ENCODE data around the gene CEACAM16.
"Not testable (repeated sequence)": the region's sequence is repeated elsewhere in the genome, so short reads cannot be mapped to it uniquely, and the experiment has no call there.

CEACAM16 gene

GRCh38 chr19:44666852-44667556 lies 31.9 kb upstream of the CEACAM16 start:
- Mint-ChIP-seq H3K36me3 (ENCODE audit: low read depth) (no peaks in the 10 kb centered on the region), H3K4me3 (no peak overlapping the region), H3K27me3 (ENCODE audit: low read depth) (no peaks in the 10 kb centered on the region), H3K27ac (no peak overlapping the region), H3K9me3 (no peaks in the 10 kb centered on the region), H3K4me1 (ENCODE audit: low read depth) (no peaks in the 10 kb centered on the region)
- no peak for DNase-seq (ENCODE audit: low spot score)

GRCh38 chr19:44668985-44669764 lies 29.8 kb upstream of the CEACAM16 start:
- Mint-ChIP-seq H3K9me3 (no peaks in the 10 kb centered on the region), H3K27ac (no peak overlapping the region), H3K4me1 (ENCODE audit: low read depth) (no peaks in the 10 kb centered on the region), H3K4me3 (no peak overlapping the region), H3K27me3 (ENCODE audit: low read depth) (no peaks in the 10 kb centered on the region), H3K36me3 (ENCODE audit: low read depth) (no peaks in the 10 kb centered on the region)
- no peak for DNase-seq (ENCODE audit: low spot score)

GRCh38 chr19:44670027-44670426 lies 28.9 kb upstream of the CEACAM16 start:
- not testable (repeated sequence) for H3K36me3 Mint-ChIP-seq (ENCODE audit: low read depth); H3K4me3 Mint-ChIP-seq; H3K4me1 Mint-ChIP-seq (ENCODE audit: low read depth); H3K27ac Mint-ChIP-seq; H3K9me3 Mint-ChIP-seq; H3K27me3 Mint-ChIP-seq (ENCODE audit: low read depth); DNase-seq (ENCODE audit: low spot score)

GRCh38 chr19:44671400-44671799 lies 27.6 kb upstream of the CEACAM16 start, which contains the start of gene CEACAM19:
TSS of gene CEACAM19 (plus strand) at chr19:44671482. CDS start at chr19:44671932, 450 bp downstream.
- Mint-ChIP-seq H3K4me3 (no peak within 1 kb of the TSS), H3K36me3 (ENCODE audit: low read depth) (no peaks in the 10 kb centered on the region), H3K9me3 (no peaks in the 10 kb centered on the region), H3K27ac (no peak within 1 kb of the TSS), H3K27me3 (ENCODE audit: low read depth) (no peaks in the 10 kb centered on the region), H3K4me1 (ENCODE audit: low read depth) (no peaks in the 10 kb centered on the region)
- no peak for DNase-seq (ENCODE audit: low spot score)

GRCh38 chr19:44672226-44672625 lies 26.7 kb upstream of the CEACAM16 start:
- peaks cover 2% of the 10 kb centered on the region for H3K4me1 Mint-ChIP-seq (ENCODE audit: low read depth)
- no peak overlapping the region for H3K4me3 Mint-ChIP-seq
- DNase-seq (ENCODE audit: low spot score) = no peak
- H3K27me3 Mint-ChIP-seq (ENCODE audit: low read depth) = no peaks in the 10 kb centered on the region
- H3K36me3 Mint-ChIP-seq (ENCODE audit: low read depth) = no peaks in the 10 kb centered on the region
- H3K9me3 Mint-ChIP-seq = no peaks in the 10 kb centered on the region
- no peak overlapping the region for H3K27ac Mint-ChIP-seq

- Mint-ChIP-seq H3K36me3 (ENCODE audit: low read depth) (no peaks in the 10 kb centered on the region), H3K4me1 (ENCODE audit: low read depth) (peaks cover 2% of the 10 kb centered on the region), H3K27ac (no peak overlapping the region), H3K9me3 (no peaks in the 10 kb centered on the region), H3K27me3 (ENCODE audit: low read depth) (no peaks in the 10 kb centered on the region), H3K4me3 (no peak overlapping the region)
- DNase-seq (ENCODE audit: low spot score) = no peak
Measured at GRCh38 chr19:44673510-44673909, 25.4 kb upstream of the CEACAM16 start.

- H3K27me3 Mint-ChIP-seq (ENCODE audit: low read depth) = no peaks in the 10 kb centered on the region
- H3K36me3 Mint-ChIP-seq (ENCODE audit: low read depth) = no peaks in the 10 kb centered on the region
- no peak overlapping the region for H3K27ac Mint-ChIP-seq
- H3K9me3 Mint-ChIP-seq = no peaks in the 10 kb centered on the region
- no peak for DNase-seq (ENCODE audit: low spot score)
- H3K4me3 Mint-ChIP-seq = no peak overlapping the region
- H3K4me1 Mint-ChIP-seq (ENCODE audit: low read depth) = peaks cover 2% of the 10 kb centered on the region
Measured at GRCh38 chr19:44675521-44675920, 23.4 kb upstream of the CEACAM16 start.

GRCh38 chr19:44677019-44677811 lies 21.7 kb upstream of the CEACAM16 start:
- H3K9me3 Mint-ChIP-seq = no peaks in the 10 kb centered on the region
- no peak overlapping the region for H3K27ac Mint-ChIP-seq
- no peak overlapping the region for H3K4me3 Mint-ChIP-seq
- DNase-seq (ENCODE audit: low spot score) = no peak
- H3K27me3 Mint-ChIP-seq (ENCODE audit: low read depth) = no peaks in the 10 kb centered on the region
- H3K36me3 Mint-ChIP-seq (ENCODE audit: low read depth) = no peaks in the 10 kb centered on the region
- peaks cover 2% of the 10 kb centered on the region for H3K4me1 Mint-ChIP-seq (ENCODE audit: low read depth)

- H3K27me3 Mint-ChIP-seq (ENCODE audit: low read depth) = no peaks in the 10 kb centered on the region
- no peak for DNase-seq (ENCODE audit: low spot score)
- no peaks in the 10 kb centered on the region for H3K36me3 Mint-ChIP-seq (ENCODE audit: low read depth)
- H3K9me3 Mint-ChIP-seq = no peaks in the 10 kb centered on the region
- no peak overlapping the region for H3K4me3 Mint-ChIP-seq
- H3K27ac Mint-ChIP-seq = no peak overlapping the region
- H3K4me1 Mint-ChIP-seq (ENCODE audit: low read depth) = peaks cover 9% of the 10 kb centered on the region
Measured at GRCh38 chr19:44680536-44680935, 18.4 kb upstream of the CEACAM16 start.

GRCh38 chr19:44681992-44682790 lies 16.8 kb upstream of the CEACAM16 start:
- Mint-ChIP-seq H3K4me3 (no peak overlapping the region), H3K9me3 (no peaks in the 10 kb centered on the region), H3K27me3 (ENCODE audit: low read depth) (peaks cover 5% of the 10 kb centered on the region), H3K4me1 (ENCODE audit: low read depth) (peaks cover 7% of the 10 kb centered on the region), H3K36me3 (ENCODE audit: low read depth) (no peaks in the 10 kb centered on the region), H3K27ac (no peak overlapping the region)
- no peak for DNase-seq (ENCODE audit: low spot score)

GRCh38 chr19:44682807-44683206 lies 16.1 kb upstream of the CEACAM16 start:
- no peak for DNase-seq (ENCODE audit: low spot score)
- H3K36me3 Mint-ChIP-seq (ENCODE audit: low read depth) = no peaks in the 10 kb centered on the region
- no peak overlapping the region for H3K4me3 Mint-ChIP-seq
- no peak overlapping the region for H3K27ac Mint-ChIP-seq
- no peaks in the 10 kb centered on the region for H3K9me3 Mint-ChIP-seq
- peaks cover 7% of the 10 kb centered on the region for H3K4me1 Mint-ChIP-seq (ENCODE audit: low read depth)
- peaks cover 6% of the 10 kb centered on the region for H3K27me3 Mint-ChIP-seq (ENCODE audit: low read depth)

- Mint-ChIP-seq H3K9me3 (no peaks in the 10 kb centered on the region), H3K4me3 (no peak overlapping the region), H3K36me3 (ENCODE audit: low read depth) (no peaks in the 10 kb centered on the region), H3K27ac (no peak overlapping the region), H3K27me3 (ENCODE audit: low read depth) (peaks cover 8% of the 10 kb centered on the region), H3K4me1 (ENCODE audit: low read depth) (peaks cover 7% of the 10 kb centered on the region)
- no peak for DNase-seq (ENCODE audit: low spot score)
Measured at GRCh38 chr19:44683434-44684210, 15.3 kb upstream of the CEACAM16 start.

- not testable (repeated sequence) for H3K4me3 Mint-ChIP-seq; H3K36me3 Mint-ChIP-seq (ENCODE audit: low read depth); H3K9me3 Mint-ChIP-seq; H3K27ac Mint-ChIP-seq; DNase-seq (ENCODE audit: low spot score); H3K27me3 Mint-ChIP-seq (ENCODE audit: low read depth)
- peaks cover 12% of the 10 kb centered on the region for H3K4me1 Mint-ChIP-seq (ENCODE audit: low read depth)
Measured at GRCh38 chr19:44684396-44684795, 14.6 kb upstream of the CEACAM16 start.
